NK-92 treated with Interleukin-12 subunit alpha and Interleukin-12 subunit beta, amount 100 ng/mL, for 24 hours (cell line): Measurements from ENCODE around the gene DCXR.

Experiments
- DNase-seq: peaks from one replicate; lab custom pipeline; 2025; lab: John Stamatoyannopoulos, UW

Gene DCXR

GRCh38 chr17:82055023-82055964 is 17.8 kb upstream of the DCXR start:
- no peak for DNase-seq

- no peak for DNase-seq
Observed at GRCh38 chr17:82054351-82055022, 17.0 kb upstream of the DCXR start.

DNA sequence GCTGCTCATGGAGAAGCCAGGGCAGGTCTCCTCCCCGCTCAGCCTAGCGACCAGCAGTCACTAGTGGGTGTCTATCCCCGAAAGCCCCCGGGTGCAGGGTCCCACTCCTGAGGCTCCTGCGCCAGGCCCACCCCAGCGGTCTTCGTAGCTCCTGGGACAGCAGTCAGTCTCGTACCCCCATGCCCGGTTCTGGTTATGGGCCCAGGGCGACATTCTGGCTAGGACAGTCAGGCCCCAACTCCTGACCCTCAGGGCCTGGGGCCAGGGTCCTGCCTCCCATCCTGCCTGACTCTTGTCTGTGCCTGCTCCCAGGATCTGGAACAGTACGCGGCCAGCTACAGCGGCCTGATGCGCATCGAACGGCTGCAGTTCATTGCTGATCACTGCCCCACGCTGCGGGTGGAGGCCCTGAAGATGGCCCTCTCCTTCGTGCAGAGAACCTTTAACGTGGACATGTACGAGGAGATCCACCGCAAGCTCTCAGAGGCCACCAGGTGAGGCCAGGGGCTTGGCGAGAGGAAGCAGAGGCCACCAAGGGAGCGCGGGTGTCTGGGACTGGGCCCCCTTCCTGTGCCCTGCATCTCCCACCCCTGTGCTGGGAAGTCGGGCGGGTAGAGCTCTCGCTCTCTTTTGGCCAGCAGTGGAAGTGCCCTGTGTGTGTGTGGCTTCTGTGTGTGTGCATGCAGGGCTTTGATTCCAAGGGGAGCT is 16.2 kb upstream of the DCXR start:
- DNase-seq, result no peak

- no peak for DNase-seq
Observed at GRCh38 chr17:82053130-82053529, 15.6 kb upstream of the DCXR start.

GRCh38 chr17:82052638-82053059 is 15.2 kb upstream of the DCXR start:
- DNase-seq, result no peak

DNA sequence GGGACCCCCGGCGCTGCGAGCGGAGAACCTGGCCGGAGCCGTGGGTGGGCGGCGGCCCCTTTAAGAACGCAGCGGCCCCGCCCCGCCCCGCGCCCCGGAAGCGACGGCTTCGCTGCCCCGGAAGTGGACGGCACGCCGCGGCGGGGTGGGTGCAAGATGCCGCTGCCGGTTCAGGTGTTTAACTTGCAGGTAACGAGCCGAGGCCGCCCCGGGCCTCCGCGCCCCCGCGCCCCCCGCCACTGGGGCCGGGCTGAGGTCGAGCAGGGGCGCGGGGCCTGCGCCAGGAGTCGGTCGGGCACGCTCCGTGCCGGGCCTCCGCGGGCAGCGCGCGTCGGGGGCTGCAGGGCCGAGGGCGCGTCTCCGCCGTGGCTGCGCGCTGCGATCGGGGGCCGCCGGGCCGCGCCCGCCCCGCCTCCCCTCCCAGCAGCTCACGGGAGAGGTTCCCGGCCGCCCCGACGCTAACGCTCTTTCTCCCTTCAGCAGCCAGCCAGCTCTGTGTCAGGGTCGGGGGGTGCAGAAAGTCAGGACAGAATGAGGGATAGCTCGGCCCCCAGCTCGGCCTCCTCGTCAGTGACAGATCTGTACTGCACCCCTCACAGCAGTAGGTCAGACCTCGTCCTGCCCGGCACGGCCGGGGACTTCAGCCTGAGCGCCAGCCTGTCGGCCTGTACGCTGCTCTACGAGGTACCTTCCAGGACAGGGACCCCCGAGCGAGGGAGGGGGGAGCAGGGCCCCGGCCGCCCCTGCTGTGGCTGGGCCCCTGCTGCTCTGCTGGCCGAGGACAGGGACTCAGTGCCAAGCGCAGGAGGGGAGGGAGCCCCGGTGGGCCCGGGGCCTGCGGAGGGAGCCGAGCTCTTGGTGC is 14.5 kb upstream of the DCXR start, which contains the start of the genes GPS1 and RFNG:
Gene GPS1 (plus strand): TSS at position 123 of the 862 bp plus-strand sequence. CDS start 34 bp downstream, at position 157.
Gene RFNG (minus strand): TSS at position 36 of the 862 bp plus-strand sequence. CDS start 45 bp downstream, outside the sequence.
- DNase-seq, result peak; percentile 48

- no peak for DNase-seq
Observed at GRCh38 chr17:82050761-82051641, 13.5 kb upstream of the DCXR start.

GRCh38 chr17:82050152-82050760 is 12.8 kb upstream of the DCXR start:
- no peak for DNase-seq

DNA sequence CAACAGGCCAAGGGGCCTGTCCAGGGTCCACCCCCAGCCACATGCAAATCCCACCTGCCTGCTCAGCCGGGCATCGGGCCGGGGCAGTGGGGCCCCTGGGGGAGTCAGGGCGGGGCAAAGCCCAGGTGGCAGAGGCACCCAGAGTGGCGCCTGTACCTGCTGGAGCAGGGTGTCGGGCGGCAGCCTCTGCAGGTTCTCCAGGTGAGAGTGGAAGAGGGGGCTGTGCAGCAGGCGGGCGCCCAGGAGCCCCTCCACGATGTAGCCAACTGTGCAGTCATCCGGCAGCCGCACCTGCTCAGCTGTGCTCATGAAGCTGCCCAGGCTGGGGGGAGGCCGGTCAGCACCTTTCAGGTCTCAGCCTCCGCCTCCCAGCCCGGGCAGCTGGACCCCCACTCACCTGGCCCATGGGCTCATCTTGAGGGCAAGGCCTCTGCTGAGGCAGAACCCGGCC is 12.0 kb upstream of the DCXR start:
- DNase-seq, result no peak

DNA sequence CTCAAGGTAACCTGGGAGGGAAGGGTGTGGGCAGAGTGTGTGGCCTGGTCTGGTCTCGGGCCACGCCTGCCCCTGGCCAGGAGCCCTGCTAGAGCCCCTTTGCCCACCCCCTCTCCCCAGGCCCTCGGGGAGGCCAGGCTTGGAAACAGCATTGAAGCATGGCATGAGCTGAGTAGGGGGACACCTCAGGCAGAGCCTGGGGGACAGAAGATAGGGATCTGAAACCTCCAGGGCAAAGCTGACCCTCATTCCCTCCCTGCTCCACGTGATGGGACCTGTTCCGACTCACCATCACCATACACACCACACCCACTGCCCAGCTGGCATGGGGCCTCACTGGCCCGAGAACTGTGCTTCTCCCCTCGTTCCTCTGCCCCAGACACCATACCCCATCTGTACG is 11.6 kb upstream of the DCXR start:
- DNase-seq, result no peak

- DNase-seq, result no peak
Observed at GRCh38 chr17:82048571-82048971, 11.1 kb upstream of the DCXR start.

DNA sequence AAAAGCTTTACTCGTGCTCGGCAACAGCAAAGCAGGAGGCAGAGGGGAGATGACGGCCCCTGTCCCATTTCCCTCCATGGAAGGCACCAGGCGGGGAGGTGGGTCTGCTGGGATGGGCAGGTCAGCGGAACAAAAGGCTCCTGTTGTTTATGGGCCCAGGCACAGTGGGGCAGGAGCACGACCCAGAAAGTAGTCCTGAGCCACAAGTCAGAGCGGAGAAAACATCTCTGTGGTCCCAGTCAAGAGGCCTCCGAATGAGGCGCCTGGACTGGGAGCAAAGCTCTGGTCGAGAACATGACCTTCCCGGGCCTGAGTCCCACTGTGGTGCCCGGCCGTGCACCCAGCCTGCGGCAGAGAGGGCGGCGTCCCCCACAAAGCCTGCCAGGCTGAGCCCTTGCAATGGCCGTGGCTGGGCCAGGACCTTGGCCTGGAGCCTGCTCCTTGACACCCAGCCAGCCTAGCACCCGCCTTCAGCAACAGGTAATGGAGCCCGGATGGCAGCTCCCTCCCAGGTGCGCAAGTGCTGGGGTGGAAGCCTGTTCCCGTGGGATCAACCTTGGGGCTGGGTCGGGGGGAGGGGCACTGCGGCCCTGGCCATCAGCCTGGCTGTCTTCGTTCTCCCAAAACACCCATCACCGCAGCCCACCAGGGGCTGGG is 10.5 kb upstream of the DCXR start:
- DNase-seq, result no peak

- DNase-seq, result no peak
Observed at GRCh38 chr17:82047379-82047778, 9.9 kb upstream of the DCXR start.

DNA sequence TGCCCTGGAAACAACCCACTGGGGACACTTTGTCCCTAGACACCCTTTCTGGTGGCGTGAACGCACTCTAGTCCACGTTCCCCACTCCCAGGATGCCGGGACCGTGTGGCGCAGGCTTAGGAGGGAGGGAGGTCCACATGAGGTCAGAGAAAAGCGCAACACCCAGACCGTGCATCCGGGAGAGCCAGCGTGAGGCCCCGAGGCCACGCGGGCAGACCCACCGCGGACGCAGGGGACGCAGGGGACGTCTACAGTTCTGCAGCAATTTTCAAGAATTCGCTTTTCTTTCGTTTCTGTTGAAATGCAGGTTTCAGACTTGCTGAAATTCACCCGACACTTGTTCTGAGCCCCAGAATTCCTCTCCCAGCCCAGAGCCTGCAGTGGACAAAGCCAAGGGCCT is 9.4 kb upstream of the DCXR start:
- DNase-seq, result no peak

GRCh38 chr17:82045936-82046484 is 8.5 kb upstream of the DCXR start:
- no peak for DNase-seq

DNA sequence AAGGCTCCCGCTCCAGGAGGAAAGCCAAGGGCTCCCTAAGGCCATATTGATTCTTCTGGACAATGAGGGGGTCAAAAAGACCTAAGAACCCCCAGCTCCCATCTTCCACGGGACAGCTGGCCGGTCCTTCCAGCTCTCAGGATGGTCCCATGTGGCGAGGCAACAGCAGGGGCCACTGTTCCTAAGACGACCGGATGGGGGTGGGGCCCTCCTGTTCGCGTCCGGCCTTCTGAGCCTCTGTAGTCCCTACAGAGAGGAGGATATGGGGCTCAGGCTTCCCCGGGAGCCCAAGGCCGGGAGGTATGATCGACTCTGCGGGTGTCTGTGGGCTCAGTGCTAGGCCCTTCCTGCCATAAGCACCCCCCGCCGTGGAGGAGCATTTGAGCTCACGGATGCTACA is 6.0 kb upstream of the DCXR start:
- DNase-seq, result no peak

DNA sequence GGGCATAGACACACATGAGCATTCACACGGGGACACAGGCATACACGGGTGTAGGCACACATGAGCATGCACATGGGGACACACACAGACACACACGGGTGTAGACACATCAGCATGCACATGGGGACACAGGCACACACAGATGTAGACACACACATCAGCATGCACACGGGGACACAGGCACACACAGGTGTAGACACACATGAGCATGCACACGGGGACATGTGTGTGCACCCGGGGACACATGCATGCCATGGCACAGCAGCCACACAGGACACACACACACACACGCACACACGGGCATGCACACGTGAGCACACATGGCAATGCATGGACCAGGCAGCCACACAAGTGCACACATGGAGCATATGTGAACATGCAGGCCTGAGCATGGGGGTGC is 5.2 kb upstream of the DCXR start:
- no peak for DNase-seq

DNA sequence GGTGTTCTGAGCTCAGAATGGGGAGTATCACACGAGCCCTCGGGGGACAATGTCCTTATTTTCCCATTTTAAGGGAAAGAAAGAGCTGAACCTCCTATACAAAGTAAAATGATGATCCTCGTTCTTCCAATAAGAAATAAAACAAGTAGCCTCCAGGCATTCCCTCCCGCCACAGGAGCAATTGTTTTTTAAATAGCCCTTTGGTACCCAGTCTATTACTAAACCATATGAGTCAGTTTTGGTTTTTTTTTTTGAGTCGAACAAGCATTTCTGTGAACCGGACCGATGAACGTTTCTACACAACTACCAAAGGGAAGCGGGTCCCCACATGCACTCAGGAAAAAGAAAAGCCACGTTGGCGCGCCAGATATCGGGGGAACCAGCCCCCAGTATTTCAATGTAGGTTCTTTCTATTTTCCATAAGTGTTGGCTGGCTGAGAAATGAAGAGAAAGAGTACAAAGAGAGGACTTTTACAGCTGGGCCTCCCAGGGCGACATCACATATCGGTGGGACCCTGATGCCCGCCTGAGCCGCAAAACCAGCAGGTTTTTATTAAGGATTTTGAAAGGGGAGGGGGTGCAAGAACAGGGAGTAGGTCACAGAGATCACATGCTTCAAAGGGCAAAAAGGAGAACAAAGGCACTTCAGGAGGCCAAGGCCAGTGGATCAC is 3.8 kb upstream of the DCXR start:
- no peak for DNase-seq
